A172 (cell line): Measurements from ENCODE around the gene TCFL5. TPM values are rescaled to one million over a fixed set of nuclear protein-coding genes. Genes with fewer than 3 reads are reported as not detected.

ENCODE experiments used
- DNase-seq: peaks from one replicate; pipeline ENCODE4 v3.0.0-alpha.2; 2015; ENCODE audit warnings: low spot score
- total RNA-seq: library from RNA; depleted of rRNA; stranded (reverse); fragments of >200 nt; shearing (Covaris generic); gene quantifications from 2 replicates; pipeline ENCODE4 v1.2.3, GENCODE V29; 2014

TCFL5 gene
- total RNA-seq, 1 experiment from 2014 or later = 23.7 TPM

- no peak for DNase-seq
Measured at GRCh38 chr20:62834967-62835730, 26.5 kb downstream of the TCFL5 start.

- no peak for DNase-seq
Measured at GRCh38 chr20:62832951-62833391, 28.7 kb downstream of the TCFL5 start.

GRCh38 chr20:62832212-62832922 lies 29.3 kb downstream of the TCFL5 start:
- no peak for DNase-seq

- DNase-seq = no peak
Measured at GRCh38 chr20:62831854-62832211, 29.8 kb downstream of the TCFL5 start.

- DNase-seq = peak; percentile 59
Measured at GRCh38 chr20:62831361-62831788, 30.2 kb downstream of the TCFL5 start.

- no peak for DNase-seq
Measured at GRCh38 chr20:62830821-62831220, 30.8 kb downstream of the TCFL5 start.

GRCh38 chr20:62830251-62830650 lies 31.4 kb downstream of the TCFL5 start:
- no peak for DNase-seq

- DNase-seq = no peak
Measured at GRCh38 chr20:62829231-62830230, 32.1 kb downstream of the TCFL5 start.

GRCh38 chr20:62828511-62829230 lies 33.0 kb downstream of the TCFL5 start:
- DNase-seq = no peak

GRCh38 chr20:62828051-62828450 lies 33.6 kb downstream of the TCFL5 start:
- DNase-seq = no peak

- no peak for DNase-seq
Measured at GRCh38 chr20:62827311-62828038, 34.1 kb downstream of the TCFL5 start.

- no peak for DNase-seq
Measured at GRCh38 chr20:62826646-62827310, 34.8 kb downstream of the TCFL5 start.

- no peak for DNase-seq
Measured at GRCh38 chr20:62825986-62826645, 35.5 kb downstream of the TCFL5 start.

GRCh38 chr20:62825333-62825985 lies 36.2 kb downstream of the TCFL5 start:
- no peak for DNase-seq

- DNase-seq = peak; percentile 46
Measured at GRCh38 chr20:62824476-62825332, 36.9 kb downstream of the TCFL5 start.

- no peak for DNase-seq
Measured at GRCh38 chr20:62823688-62824475, 37.7 kb downstream of the TCFL5 start.
